Activated T-helper 1 cell treated with anti-CD3 and anti-CD28 coated beads, Interleukin-12 subunit alpha, Interleukin-12 subunit beta, Interleukin-2, Interleukin-4 antibody, amounts not matched to agents 30 ng/mL and 10 ng/mL and 1 ng/mL, durations not matched to agents 14 hours and 24 hours and 36 hours (primary cell): ENCODE measurements around the gene SFMBT1. TPM values are rescaled to one million over a fixed set of nuclear protein-coding genes. Genes with fewer than 3 reads are reported as not detected.
A peak's percentile ranks its signal among the peaks of the same experiment; 100 is the strongest.

Experiments
- DNase-seq: peaks from one replicate; pipeline ENCODE4 v3.0.0; 2021; ENCODE audit warnings: low spot score
- H3K27ac Mint-ChIP-seq: one replicate; pipeline ENCODE4 v1.8.0; 2021; ENCODE audit warnings: mild to moderate bottlenecking, mixed read lengths
- H3K27me3 Mint-ChIP-seq: one replicate; pipeline ENCODE4 v1.8.0; 2022; ENCODE audit warnings: mild to moderate bottlenecking, moderate library complexity, mixed read lengths; ENCODE audit not compliant: insufficient read depth
- H3K36me3 Mint-ChIP-seq: one replicate; pipeline ENCODE4 v1.8.0; 2021; ENCODE audit warnings: low read depth, mixed read lengths
- H3K4me1 Mint-ChIP-seq: one replicate; pipeline ENCODE4 v1.8.0; 2021; ENCODE audit warnings: low read depth, mixed read lengths
- H3K4me3 Mint-ChIP-seq: one replicate; pipeline ENCODE4 v1.8.0; 2021; ENCODE audit warnings: mild to moderate bottlenecking, moderate library complexity, mixed read lengths
- H3K9me3 Mint-ChIP-seq: one replicate; pipeline ENCODE4 v1.8.0; 2021; ENCODE audit warnings: mixed read lengths
- intact Hi-C: fragments of 100-400 bp; cut with micrococcal nuclease; formaldehyde crosslinking; loops from one replicate; pipeline ENCODE4 v1.15.1; 2024
- total RNA-seq: library from RNA; stranded (reverse); gene quantifications from 2 replicates; pipeline ENCODE4 v1.2.3, GENCODE V29; 2022

Gene SFMBT1
- total RNA-seq = 28.4 and 31.0 TPM in 2 replicates

DNA sequence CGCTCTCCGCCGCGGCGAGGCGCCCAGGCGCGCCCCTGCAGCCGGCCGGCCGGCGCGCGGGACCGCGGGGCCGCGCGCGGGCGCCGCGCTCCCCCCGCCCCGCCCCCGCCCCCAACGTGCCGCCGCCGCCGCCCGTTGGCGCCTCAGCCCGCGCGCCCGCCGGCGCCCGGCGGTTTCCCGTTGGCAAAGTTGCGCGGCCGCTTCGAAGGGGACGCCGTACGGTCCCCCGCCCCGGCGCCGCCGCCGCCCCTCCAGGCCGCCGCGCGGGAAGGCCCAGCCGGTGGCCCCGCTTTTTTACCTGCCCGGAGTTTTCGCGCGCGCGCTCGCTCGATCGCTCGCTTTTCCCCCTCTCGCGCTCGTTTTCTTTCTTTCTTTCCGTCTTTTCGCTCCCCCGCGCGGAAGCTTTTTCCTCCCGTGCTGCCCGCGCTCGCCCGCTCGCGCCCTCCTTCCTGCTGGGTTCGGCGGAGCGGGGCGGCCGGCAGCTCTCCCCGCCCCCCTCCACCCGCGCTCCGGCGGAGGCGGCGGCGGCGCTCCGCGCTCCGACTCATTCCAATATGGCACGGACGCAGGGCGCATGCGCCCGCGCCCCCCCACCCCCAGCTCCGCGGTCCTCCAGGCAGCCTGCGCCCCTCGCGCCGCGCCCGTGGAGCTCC, at the start of gene SFMBT1:
Gene SFMBT1 (minus strand): TSS at position 556 of the 653 bp plus-strand sequence. CDS start 76,945 bp downstream, outside the sequence.
- intact Hi-C loops = loop anchor here (1.0 to 10.0 kb wide), 6 partner anchors 28 to 509 kb away; partner anchors contain the start of genes STIMATE, TKT and UQCC5
- DNase-seq = peak; percentile 60
- Mint-ChIP-seq H3K36me3 (peaks cover 8% of the 10 kb centered on the region), H3K4me3 (peak within 1 kb of the TSS; percentile 95), H3K9me3 (no peaks in the 10 kb centered on the region), H3K27ac (peak within 1 kb of the TSS; percentile 91), H3K4me1 (peaks cover 38% of the 10 kb centered on the region), H3K27me3 (peaks cover 22% of the 10 kb centered on the region)

GRCh38 chr3:53092942-53093341, 47.1 kb upstream of the SFMBT1 start:
- Mint-ChIP-seq H3K4me3 (no peak overlapping the region), H3K36me3 (peaks cover 32% of the 10 kb centered on the region), H3K27me3 (no peaks in the 10 kb centered on the region), H3K27ac (no peak overlapping the region), H3K4me1 (peaks cover 10% of the 10 kb centered on the region), H3K9me3 (no peaks in the 10 kb centered on the region)
- intact Hi-C loops = no loop called here
- DNase-seq = no peak

GRCh38 chr3:53092216-53092615, 46.3 kb upstream of the SFMBT1 start:
- DNase-seq = no peak
- H3K9me3 Mint-ChIP-seq = no peaks in the 10 kb centered on the region
- no peak overlapping the region for H3K4me3 Mint-ChIP-seq
- peaks cover 31% of the 10 kb centered on the region for H3K36me3 Mint-ChIP-seq
- peaks cover 2% of the 10 kb centered on the region for H3K4me1 Mint-ChIP-seq
- H3K27ac Mint-ChIP-seq = no peak overlapping the region
- H3K27me3 Mint-ChIP-seq = no peaks in the 10 kb centered on the region
- intact Hi-C loops = no loop called here

DNA sequence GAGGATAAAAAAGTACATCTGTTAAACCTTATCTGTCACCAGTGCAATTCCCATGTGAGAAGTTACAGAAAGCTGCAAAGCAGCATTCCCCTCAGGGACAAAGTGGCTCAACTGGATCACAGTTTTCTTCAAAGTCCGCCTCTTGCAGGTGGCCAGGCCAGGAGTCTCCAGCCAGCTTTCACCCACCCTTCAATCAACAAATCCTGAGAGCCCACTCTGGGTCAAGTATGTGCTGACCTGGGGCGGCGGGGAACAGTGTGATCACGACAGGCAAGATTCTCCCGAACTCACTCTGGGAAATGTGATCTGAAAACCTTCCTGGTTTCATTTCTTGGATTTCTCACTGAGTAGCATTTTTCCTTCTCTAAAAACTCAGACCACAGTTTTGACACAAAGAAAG, 45.1 kb upstream of the SFMBT1 start:
- Mint-ChIP-seq H3K36me3 (peaks cover 31% of the 10 kb centered on the region), H3K27ac (no peak overlapping the region), H3K4me1 (no peaks in the 10 kb centered on the region), H3K4me3 (no peak overlapping the region), H3K27me3 (no peaks in the 10 kb centered on the region), H3K9me3 (no peaks in the 10 kb centered on the region)
- intact Hi-C loops = no loop called here
- no peak for DNase-seq

GRCh38 chr3:53089511-53089910, 43.6 kb upstream of the SFMBT1 start:
- no peaks in the 10 kb centered on the region for H3K27me3 Mint-ChIP-seq
- H3K36me3 Mint-ChIP-seq = peaks cover 30% of the 10 kb centered on the region
- no peak overlapping the region for H3K4me3 Mint-ChIP-seq
- H3K27ac Mint-ChIP-seq = no peak overlapping the region
- intact Hi-C loops = no loop called here
- no peaks in the 10 kb centered on the region for H3K9me3 Mint-ChIP-seq
- no peak for DNase-seq
- H3K4me1 Mint-ChIP-seq = no peaks in the 10 kb centered on the region

DNA sequence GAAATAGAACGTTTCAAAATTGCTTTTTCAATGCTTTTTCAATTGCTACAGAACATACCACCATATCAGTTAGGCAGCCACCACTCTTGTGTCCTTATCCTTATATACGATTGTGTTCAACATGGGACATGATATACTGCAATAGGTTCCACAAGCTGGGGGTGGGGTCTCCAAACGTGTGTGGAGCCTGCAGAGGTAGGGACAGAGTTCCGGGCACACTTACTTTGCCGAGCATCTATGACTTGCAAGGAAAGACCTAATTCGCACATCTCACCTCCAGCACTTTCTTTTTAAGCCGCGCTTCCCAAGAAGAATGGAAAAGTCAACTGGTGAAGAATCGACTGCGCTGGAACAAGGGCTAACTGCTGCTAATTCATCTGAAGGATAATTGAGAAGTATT, 39.6 kb upstream of the SFMBT1 start:
- H3K27ac Mint-ChIP-seq = no peak overlapping the region
- DNase-seq = no peak
- no peaks in the 10 kb centered on the region for H3K27me3 Mint-ChIP-seq
- no peaks in the 10 kb centered on the region for H3K9me3 Mint-ChIP-seq
- no peak overlapping the region for H3K4me3 Mint-ChIP-seq
- H3K36me3 Mint-ChIP-seq = peaks cover 13% of the 10 kb centered on the region
- intact Hi-C loops = no loop called here
- no peaks in the 10 kb centered on the region for H3K4me1 Mint-ChIP-seq

DNA sequence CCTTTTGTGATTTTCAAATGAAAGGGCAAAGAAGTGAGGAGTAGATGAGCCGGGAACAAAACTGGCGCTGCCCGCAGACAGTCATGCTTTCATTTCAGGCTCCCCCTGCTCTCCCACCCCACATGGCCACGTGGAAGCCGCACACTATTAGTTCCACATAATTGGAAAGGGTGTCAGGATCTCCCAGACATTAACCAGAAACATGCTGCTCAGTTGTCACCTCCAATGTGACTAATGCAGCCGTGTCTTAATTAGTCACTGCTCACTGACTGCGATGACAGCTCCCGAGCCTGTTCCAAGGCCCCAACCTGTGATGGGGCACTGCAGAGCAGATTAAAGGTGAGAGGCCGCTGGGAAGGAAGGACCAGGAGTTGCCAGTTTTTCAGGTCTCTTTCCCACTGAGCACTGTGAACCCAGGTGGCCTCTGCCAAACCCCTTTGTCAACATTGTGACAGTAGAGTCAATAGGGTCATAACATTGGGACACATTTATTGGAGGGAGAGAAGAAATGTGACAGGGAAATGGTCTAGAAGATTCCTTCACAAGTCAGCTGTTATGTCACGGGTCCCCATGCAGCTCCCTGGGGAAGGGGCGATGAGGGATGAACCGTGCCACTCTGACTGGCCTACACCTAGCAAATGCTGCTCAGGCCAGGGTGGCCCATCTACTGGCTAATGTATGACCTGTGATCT, 38.6 kb upstream of the SFMBT1 start:
- no peaks in the 10 kb centered on the region for H3K9me3 Mint-ChIP-seq
- H3K36me3 Mint-ChIP-seq = peaks cover 13% of the 10 kb centered on the region
- H3K4me3 Mint-ChIP-seq = no peak overlapping the region
- H3K27me3 Mint-ChIP-seq = no peaks in the 10 kb centered on the region
- H3K27ac Mint-ChIP-seq = no peak overlapping the region
- DNase-seq = no peak
- intact Hi-C loops = no loop called here
- H3K4me1 Mint-ChIP-seq = no peaks in the 10 kb centered on the region

GRCh38 chr3:53083949-53084309, 38.1 kb upstream of the SFMBT1 start:
- peaks cover 13% of the 10 kb centered on the region for H3K36me3 Mint-ChIP-seq
- no peaks in the 10 kb centered on the region for H3K27me3 Mint-ChIP-seq
- intact Hi-C loops = no loop called here
- no peak overlapping the region for H3K27ac Mint-ChIP-seq
- DNase-seq = no peak
- no peak overlapping the region for H3K4me3 Mint-ChIP-seq
- H3K9me3 Mint-ChIP-seq = no peaks in the 10 kb centered on the region
- no peaks in the 10 kb centered on the region for H3K4me1 Mint-ChIP-seq

DNA sequence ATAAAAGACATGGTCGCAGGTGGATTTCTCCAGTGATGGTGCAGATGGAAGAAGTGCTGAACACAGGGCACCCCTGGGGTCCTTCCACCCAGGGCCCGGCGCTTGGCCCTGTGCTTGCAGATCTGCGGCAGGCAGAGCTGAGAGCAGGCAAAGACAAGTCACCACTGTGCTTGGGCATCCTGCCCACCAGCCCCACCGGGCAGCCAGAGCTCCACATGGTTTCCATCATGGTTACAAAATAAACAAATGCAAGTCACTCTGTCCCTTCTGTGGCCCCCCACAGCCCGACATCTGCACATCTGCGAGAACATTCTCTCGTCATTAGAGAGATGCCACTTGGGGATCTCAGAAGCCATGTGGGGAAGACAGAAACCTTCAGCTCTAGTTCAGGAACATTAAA, 37.6 kb upstream of the SFMBT1 start:
- H3K4me1 Mint-ChIP-seq = no peaks in the 10 kb centered on the region
- H3K27me3 Mint-ChIP-seq = no peaks in the 10 kb centered on the region
- no peak overlapping the region for H3K4me3 Mint-ChIP-seq
- intact Hi-C loops = no loop called here
- DNase-seq = no peak
- H3K27ac Mint-ChIP-seq = no peak overlapping the region
- H3K36me3 Mint-ChIP-seq = peaks cover 13% of the 10 kb centered on the region
- no peaks in the 10 kb centered on the region for H3K9me3 Mint-ChIP-seq

GRCh38 chr3:53082736-53083135, 36.9 kb upstream of the SFMBT1 start:
- H3K4me3 Mint-ChIP-seq = no peak overlapping the region
- H3K36me3 Mint-ChIP-seq = peaks cover 9% of the 10 kb centered on the region
- H3K4me1 Mint-ChIP-seq = no peaks in the 10 kb centered on the region
- H3K27ac Mint-ChIP-seq = no peak overlapping the region
- no peaks in the 10 kb centered on the region for H3K9me3 Mint-ChIP-seq
- DNase-seq = no peak
- no peaks in the 10 kb centered on the region for H3K27me3 Mint-ChIP-seq
- intact Hi-C loops = no loop called here

DNA sequence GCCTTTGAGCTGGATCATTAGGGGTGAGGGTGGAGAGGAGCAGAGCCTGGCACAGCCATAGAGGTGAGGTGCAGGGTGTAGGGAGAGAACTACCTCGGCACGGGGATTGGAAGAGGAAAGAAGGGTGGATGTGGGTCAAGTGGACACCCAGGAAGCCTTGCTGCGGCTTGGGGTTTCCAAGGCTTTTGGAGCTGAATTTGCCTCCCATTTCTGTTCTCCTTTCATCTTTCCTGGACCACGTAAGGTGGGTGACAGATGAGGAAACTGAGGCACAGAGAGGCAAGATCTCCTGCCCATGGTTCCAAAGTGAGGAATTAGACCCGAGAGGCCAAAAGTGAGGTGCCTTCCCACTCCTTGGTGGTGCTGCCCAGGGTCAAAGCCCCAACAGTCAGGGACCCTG, 35.4 kb upstream of the SFMBT1 start:
- no peak for DNase-seq
- Mint-ChIP-seq H3K9me3 (no peaks in the 10 kb centered on the region), H3K4me3 (no peak overlapping the region), H3K27ac (peak overlapping the region; percentile 40), H3K4me1 (no peaks in the 10 kb centered on the region), H3K36me3 (peaks cover 9% of the 10 kb centered on the region), H3K27me3 (no peaks in the 10 kb centered on the region)
- intact Hi-C loops = no loop called here

DNA sequence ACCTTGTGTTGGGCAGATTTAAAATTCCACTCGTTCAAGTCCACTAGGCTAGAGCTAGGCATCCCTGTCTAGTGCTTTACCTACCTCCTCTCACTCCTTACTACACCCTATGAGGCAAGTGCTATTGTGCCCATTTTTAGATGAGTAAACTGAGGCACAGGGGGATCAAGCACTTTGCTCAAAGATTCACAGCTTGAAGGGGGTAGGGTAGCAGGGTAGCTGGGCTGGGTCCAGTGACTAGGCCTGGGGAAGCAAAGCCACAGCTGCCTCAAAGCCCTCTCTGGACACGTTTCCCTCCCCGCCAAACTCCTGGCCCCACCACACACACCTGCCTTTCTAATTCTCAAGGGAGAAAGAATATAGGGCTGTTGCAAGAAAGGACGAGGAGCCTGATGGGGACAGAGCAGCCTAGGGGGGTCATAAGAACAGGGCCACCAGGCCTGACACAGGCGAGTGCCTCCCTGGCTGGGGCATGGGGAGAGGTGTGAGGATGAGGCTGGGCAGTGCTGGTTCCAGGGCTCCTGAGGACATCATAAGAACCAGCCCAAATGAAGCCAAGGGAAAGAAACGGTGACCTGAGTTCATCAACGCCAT, 34.8 kb upstream of the SFMBT1 start:
- Mint-ChIP-seq H3K4me1 (no peaks in the 10 kb centered on the region), H3K36me3 (peaks cover 9% of the 10 kb centered on the region), H3K27me3 (no peaks in the 10 kb centered on the region), H3K27ac (no peak overlapping the region), H3K9me3 (no peaks in the 10 kb centered on the region), H3K4me3 (no peak overlapping the region)
- intact Hi-C loops = no loop called here
- DNase-seq = no peak

DNA sequence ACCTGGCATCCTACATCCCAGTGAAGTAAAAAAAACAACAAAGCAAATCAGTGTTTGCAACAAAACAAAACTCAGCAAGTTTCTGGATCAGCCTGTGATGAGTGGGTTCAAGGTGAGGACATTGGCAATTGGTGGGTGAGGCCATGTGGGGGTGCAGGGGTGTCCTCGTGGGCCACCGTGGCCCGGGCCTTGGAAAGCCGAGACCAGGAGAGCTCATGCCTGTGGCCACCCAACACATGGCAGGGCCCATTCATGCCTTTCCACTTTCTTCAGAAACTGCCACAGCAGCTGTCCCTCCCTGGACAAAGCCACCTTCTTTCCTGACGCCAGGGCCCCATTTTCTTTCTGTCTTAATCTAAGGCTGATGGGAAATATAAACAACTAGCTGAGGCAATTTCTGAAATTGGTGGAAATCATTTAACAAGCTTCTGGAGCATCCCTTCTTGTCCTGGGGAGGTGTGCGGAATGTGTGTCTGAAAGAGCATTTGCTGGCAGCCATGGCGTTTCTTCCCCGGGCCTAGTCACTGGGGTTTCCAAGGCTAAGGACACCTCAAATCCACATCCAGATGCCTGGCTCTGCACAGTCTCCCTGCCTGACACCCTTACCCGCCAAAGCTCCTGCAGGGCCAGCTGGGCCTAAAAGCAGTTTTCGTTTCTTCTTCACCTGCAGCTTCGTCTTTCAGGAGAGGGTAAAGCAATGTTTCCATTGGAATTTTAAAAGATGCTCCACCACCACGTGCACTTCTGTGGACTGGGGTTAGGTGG, 34.1 kb upstream of the SFMBT1 start:
- Mint-ChIP-seq H3K9me3 (no peaks in the 10 kb centered on the region), H3K36me3 (peaks cover 9% of the 10 kb centered on the region), H3K27ac (no peak overlapping the region), H3K27me3 (no peaks in the 10 kb centered on the region), H3K4me1 (no peaks in the 10 kb centered on the region), H3K4me3 (no peak overlapping the region)
- DNase-seq = no peak
- intact Hi-C loops = no loop called here
